WERI-Rb-1 (cell line): ENCODE measurements around the gene POTEG.
"Not testable (repeated sequence)": the region's sequence is repeated elsewhere in the genome, so short reads cannot be mapped to it uniquely, and the experiment has no call there.

Experiments
- DNase-seq: peaks from one replicate; pipeline ENCODE4 v3.0.0-alpha.2; 2020
- H3K27ac ChIP-seq: fragments of 250-450 bp; sonication (Bioruptor Pico); 2 replicates; pipeline ENCODE4 v1.5.1; 2020; ENCODE audit warnings: mild to moderate bottlenecking, moderate library complexity
- H3K27me3 ChIP-seq: fragments of 250-450 bp; sonication (Bioruptor Pico); 2 replicates; pipeline ENCODE4 v1.5.1; 2021; ENCODE audit warnings: mild to moderate bottlenecking, low read depth, moderate library complexity; ENCODE audit not compliant: insufficient read depth, severe bottlenecking
- H3K36me3 ChIP-seq: fragments of 250-450 bp; sonication (Bioruptor Pico); 2 replicates; pipeline ENCODE4 v1.5.1; 2020; ENCODE audit warnings: mild to moderate bottlenecking, moderate library complexity
- H3K4me3 ChIP-seq: 2 replicates; pipeline ENCODE4 v1.5.1; 2011; ENCODE audit warnings: low read depth, mild to moderate bottlenecking, control low read depth, low read length
- H3K9me3 ChIP-seq: fragments of 250-450 bp; sonication (Bioruptor Pico); 2 replicates; pipeline ENCODE4 v1.5.1; 2021; ENCODE audit warnings: mild to moderate bottlenecking, moderate library complexity; ENCODE audit not compliant: severe bottlenecking
- TF ChIP-seq, protein P1 (sequence below): IDR thresholded peaks from 2 replicates; pipeline ENCODE4 v1.5.1; 2011; ENCODE audit warnings: low read depth, mild to moderate bottlenecking, control low read depth, inconsistent platforms, low read length

The POTEG gene

DNA sequence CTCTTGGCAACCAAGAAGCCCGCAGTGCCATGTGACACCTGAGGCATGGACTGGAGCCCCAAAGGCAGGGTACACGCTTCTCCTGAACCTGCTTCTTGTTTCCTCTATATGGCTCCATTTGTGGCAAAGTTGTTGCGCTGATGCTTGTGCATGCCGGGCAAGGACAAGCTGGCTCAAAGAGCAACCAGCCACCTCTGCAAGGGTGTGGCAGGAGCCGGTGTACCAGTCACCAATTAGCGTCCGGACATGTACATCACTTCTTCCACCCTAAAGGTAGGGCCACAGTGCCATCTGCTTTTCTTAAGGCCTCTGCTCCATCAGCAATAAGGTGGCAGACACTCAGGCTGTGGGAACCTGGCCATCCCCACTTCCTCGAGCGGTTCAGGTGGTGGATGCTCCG is 43.9 kb downstream of the POTEG start:
- H3K9me3 ChIP-seq, H3K4me3 ChIP-seq, H3K27ac ChIP-seq, H3K36me3 ChIP-seq, H3K27me3 ChIP-seq, DNase-seq: not testable (repeated sequence)

DNA sequence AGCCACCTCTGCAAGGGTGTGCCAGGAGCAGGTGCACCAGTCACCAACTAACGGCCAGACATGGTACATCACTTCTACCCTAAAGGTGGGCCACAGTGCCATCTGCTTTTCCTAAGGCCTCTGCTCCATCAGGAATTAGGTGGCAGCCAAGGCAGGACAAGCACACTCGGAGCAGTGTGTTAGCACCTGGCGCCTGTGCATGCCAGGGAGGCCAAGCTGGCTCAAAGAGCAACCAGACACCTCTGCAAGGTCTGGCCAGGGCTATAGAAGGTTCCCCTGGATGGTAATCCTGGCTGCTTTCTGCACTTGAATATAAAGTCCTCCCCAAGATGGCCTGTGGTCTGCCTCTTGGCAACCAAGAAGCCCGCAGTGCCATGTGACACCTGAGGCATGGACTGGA is 45.4 kb downstream of the POTEG start:
- DNase-seq, H3K9me3 ChIP-seq, H3K27ac ChIP-seq, H3K4me3 ChIP-seq, H3K36me3 ChIP-seq, H3K27me3 ChIP-seq: not testable (repeated sequence)

DNA sequence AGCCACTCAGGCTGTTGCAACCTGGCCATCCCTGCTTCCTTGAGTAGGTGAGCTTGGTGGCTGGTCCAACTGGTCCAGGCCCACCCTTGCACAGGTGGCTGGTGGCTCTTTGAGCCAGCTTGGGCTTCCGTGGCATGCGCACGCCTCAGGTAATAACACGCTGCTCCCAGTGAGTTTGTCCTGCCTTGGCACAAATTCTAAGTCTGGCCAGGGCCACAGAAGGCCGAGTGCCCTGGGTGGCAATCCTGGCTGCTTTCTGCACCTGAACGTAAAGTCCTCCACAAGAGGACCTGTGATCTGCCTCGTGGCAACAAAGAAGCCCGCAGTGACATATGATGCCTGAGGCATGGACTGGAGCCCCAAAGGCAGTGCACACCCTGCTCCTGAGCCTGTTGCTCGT is 47.1 kb downstream of the POTEG start:
- not testable (repeated sequence) for H3K36me3 ChIP-seq, H3K27me3 ChIP-seq, H3K27ac ChIP-seq

DNA sequence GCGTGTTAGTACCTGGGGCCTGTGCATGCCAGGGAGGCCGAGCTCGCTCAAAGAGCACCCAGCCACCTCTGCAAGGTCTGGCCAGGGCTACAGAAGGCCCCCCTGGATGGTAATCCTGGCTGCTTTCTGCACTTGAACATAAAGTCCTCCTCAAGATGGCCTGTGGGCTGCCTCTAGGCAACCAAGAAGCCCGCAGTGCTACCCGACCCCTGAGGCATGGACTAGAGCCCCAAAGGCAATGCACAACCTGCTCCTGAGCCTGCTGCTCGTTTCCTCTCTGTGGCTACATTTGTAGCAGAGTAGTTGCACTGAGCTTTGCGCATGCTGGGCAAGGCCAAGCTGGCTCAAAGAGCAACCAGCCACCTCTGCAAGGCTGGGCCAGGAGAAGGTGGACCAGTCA is 47.8 kb downstream of the POTEG start:
- H3K36me3 ChIP-seq, DNase-seq, H3K27me3 ChIP-seq, H3K27ac ChIP-seq, H3K4me3 ChIP-seq, H3K9me3 ChIP-seq: not testable (repeated sequence)

More for the DNA sequence above, 47.1 kb downstream of the POTEG start:
- DNase-seq, H3K9me3 ChIP-seq, H3K4me3 ChIP-seq: not testable (repeated sequence)

DNA sequence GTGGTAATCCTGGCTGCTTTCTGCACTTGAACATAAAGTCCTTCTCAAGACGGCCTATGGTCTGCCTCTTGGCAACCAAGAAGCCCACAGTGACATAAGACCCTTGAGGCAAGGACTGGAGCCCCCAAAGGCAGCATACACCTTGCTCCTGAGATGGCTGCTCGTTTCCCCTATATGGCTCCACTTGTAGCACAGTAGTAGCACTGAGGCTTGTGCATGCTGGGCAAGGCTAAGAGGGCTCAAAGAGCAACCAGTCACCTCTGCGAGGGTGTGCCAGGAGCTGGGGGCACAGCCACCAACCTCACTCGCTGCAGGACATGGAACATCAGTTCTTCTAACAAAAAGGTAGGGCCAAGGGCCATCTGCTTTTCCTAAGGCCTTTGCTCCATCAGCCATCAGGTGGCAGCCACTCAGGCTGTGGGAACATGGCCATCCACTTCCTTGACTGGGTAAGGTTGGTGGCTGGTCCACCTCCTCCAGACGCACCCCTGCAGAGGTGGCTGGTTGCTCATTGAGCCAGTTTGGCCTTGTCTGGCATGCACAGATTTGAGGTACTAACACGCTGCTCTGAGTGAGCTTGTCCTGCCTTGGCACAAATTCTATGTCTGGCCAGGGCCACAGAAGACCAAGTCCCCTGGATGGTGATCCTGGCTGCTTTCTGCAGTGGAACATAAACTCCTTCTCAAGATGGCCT is 49.9 kb downstream of the POTEG start:
- DNase-seq, H3K27ac ChIP-seq, H3K9me3 ChIP-seq, H3K4me3 ChIP-seq, H3K27me3 ChIP-seq, H3K36me3 ChIP-seq: not testable (repeated sequence)

DNA sequence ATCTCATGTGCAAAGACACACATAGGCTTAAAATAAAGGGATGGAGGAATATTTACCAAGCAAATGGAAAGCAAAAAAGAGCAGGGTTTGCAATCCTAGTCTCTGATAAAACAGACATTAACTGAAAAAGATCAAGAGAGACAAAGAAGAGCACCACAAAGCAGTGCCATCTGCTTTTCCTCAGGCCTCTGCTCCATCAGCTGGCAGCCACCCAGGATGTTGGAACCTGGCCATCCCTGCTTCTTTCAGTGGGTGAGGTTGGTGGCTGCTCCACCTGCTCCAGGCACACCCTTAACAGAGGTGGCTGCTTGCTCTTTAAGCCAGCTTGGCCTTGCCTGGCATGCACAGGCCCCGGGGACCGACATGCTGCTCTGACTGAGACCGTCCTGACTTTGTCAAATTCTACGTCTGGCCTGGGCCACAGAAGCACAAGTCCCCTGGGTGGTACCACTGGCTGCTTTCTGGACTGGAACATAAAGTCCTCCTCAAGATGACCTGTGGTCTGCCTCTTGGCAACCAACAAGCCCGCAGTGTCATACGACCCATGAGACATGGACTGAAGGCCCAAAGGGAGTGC is 51.0 kb downstream of the POTEG start:
- H3K4me3 ChIP-seq, H3K27me3 ChIP-seq, H3K9me3 ChIP-seq, H3K27ac ChIP-seq, DNase-seq, H3K36me3 ChIP-seq: not testable (repeated sequence)

DNA sequence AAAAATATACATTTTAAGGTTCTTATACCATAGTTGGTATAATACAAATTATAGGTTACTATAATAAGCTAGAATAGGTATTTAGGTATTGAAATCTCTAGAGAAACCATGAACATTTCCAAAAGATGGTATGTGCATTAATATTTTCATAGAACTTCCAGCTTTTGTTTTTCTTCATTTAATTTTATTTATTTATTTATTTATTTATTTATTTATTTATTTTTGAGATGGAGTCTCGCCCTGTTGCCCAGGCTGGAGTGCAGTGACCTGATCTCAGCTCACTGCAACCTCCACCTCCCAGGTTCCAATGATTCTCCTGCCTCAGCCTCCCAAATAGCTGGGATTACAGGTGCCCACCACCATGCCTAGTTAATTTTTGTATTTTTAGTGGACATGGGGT is 54.0 kb downstream of the POTEG start:
- H3K27me3 ChIP-seq, H3K27ac ChIP-seq, DNase-seq, H3K9me3 ChIP-seq, H3K4me3 ChIP-seq, H3K36me3 ChIP-seq: not testable (repeated sequence)

DNA sequence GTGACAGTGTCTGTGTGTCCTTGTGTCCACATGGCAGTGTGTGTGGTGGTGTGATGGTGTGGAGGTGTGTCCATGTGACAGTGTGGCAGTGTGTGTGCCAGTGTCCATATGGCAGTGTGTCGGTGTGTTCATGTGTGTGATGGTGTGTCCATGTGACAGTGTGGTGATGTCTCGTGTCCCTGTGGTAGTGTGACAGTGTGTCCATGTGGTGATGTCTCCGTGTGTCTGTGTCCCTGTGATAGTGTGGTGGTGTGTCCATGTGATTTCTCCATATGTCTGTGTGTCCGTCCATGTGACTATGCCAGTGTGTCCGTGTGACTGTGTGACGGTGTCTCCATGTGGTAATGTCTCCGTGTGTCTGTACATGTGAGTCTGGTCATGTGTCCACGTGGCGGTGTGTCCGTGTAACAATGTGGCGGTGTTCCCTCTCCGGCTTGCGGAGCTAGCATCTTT is 59.7 kb downstream of the POTEG start:
- not testable (repeated sequence) for H3K4me3 ChIP-seq, H3K36me3 ChIP-seq, H3K9me3 ChIP-seq, DNase-seq, H3K27ac ChIP-seq
- peaks cover 19% of the 10 kb centered on the region for H3K27me3 ChIP-seq

DNA sequence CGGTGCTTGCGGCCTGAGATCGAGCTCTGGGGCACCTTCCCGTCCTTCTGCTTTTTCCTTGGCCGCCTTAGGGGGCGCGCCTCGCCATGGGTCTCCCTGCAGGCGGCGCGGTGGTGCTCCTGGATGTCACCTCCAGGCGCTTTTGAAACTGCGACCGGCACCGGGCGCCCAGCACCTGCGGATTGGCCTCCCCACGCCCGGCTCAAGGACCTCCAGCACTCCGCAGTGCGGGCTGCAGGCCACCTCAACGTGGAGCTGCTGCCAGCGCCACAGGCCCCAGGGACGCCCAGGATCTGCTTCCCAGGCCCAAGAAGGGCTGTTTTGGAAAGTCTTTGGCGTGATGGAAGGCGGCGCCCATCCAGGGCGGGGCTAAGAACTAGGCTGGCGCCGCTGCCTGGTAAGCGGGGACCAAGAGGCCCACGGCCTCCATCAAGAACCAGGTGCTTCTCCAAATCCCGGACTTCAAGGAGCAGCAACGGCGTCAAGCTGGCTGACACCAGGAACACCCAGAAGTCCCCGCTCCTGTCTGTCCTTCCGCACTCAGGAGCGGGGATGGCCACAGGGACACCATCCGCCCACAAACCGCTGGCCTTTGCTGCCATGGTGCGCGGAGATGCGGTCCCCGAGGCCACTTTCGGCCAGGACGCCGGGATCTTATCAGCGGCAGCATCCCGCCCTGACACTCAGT is 61.2 kb downstream of the POTEG start:
- TF ChIP-seq, protein P1, sequence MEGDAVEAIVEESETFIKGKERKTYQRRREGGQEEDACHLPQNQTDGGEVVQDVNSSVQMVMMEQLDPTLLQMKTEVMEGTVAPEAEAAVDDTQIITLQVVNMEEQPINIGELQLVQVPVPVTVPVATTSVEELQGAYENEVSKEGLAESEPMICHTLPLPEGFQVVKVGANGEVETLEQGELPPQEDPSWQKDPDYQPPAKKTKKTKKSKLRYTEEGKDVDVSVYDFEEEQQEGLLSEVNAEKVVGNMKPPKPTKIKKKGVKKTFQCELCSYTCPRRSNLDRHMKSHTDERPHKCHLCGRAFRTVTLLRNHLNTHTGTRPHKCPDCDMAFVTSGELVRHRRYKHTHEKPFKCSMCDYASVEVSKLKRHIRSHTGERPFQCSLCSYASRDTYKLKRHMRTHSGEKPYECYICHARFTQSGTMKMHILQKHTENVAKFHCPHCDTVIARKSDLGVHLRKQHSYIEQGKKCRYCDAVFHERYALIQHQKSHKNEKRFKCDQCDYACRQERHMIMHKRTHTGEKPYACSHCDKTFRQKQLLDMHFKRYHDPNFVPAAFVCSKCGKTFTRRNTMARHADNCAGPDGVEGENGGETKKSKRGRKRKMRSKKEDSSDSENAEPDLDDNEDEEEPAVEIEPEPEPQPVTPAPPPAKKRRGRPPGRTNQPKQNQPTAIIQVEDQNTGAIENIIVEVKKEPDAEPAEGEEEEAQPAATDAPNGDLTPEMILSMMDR: peak; percentile 41
- peak; percentile 23 for DNase-seq
- not testable (repeated sequence) for H3K36me3 ChIP-seq, H3K9me3 ChIP-seq, H3K4me3 ChIP-seq, H3K27ac ChIP-seq
- H3K27me3 ChIP-seq: peaks cover 19% of the 10 kb centered on the region

DNA sequence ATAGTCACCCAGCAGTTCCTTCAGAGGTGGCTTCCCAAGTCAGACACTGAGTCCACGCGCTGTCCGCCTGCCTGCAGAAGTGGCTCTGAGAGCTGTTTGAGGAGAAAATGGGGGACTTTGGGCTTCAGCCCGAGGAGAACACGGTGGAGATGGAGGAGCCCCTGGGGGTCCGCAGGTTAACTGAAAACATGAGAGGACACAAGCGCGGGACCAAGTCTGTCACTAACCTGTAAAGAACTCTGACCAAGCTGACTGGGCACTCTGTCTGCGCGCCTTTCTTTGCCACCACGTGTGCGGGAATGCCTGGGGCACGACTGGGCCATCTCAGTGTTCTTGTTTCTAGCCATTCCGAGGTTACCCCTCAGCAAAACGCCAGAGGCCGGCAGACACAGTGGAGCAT is 62.4 kb downstream of the POTEG start:
- peaks cover 16% of the 10 kb centered on the region for H3K27me3 ChIP-seq
- H3K9me3 ChIP-seq, H3K27ac ChIP-seq, H3K4me3 ChIP-seq, DNase-seq, H3K36me3 ChIP-seq: not testable (repeated sequence)

DNA sequence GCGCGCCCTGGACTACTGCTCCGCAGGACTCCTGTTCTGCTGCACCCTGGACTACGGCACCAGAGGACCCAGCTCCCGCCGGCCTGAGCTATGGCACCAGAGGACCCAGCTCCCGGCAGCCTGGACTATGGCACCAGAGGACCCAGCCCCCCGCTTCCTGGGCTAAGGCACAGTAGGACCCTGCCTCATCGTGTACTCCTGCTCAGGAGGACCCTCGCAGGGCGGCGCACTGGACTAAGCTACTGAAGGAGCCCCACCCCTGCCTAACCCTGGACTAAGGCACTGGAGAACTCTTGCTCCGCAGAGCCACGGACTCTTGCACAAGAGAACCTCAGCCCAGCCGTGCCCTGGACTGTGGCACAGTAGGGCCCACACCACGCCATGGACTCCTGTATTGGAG is 71.3 kb downstream of the POTEG start:
- H3K36me3 ChIP-seq, DNase-seq: not testable (repeated sequence)

DNA sequence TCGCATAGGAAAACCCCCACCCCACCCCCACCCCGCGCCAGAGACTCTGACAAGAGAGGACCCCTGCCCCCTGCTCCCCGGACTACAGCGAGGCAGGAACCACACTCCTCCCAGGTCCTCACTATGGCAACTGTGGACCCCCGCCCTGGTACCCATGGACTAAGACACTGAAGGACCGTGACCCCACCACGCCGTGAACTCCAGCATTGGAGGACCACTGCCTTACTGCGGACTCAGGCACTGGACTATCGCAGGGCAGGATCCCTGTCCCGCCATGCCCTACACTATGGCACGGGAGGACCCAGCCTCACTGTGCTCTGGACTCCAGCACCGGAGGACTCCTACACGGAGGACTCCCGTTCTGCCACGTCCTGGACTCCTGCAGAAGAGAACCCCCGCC is 71.8 kb downstream of the POTEG start:
- H3K4me3 ChIP-seq, H3K27ac ChIP-seq, H3K27me3 ChIP-seq, H3K9me3 ChIP-seq, H3K36me3 ChIP-seq, DNase-seq: not testable (repeated sequence)

More for the DNA sequence above, 71.3 kb downstream of the POTEG start:
- not testable (repeated sequence) for H3K9me3 ChIP-seq, H3K4me3 ChIP-seq, H3K27ac ChIP-seq, H3K27me3 ChIP-seq

DNA sequence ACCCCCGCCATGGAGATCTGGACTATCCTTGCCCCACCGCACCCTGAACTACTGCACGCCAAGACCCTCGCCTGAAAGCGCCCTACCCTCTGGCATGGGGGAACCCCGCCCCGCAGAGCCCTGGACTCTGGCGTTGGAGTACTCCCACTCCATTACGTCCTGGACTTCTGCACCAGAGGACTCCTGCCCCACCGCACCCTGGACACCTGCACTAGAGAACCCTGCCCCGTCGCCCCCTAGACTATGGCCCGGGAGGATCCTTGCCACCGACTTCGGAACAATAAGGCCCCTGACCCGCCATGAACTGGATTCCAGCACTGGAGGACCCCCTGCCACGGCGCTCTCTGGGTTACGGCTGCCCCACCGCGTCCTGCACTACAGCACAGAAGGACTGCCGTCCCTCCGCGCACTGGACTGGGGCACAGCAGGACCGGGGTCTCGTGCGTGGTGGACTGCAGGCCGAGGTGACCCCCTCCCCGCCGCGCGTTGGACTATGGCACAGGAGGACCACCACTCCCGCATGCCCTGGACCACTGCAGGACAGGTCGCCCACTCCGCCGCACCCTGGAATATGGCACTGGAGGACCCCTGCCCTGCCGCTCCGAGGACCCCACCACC is 72.4 kb downstream of the POTEG start:
- not testable (repeated sequence) for H3K9me3 ChIP-seq, H3K27ac ChIP-seq, H3K36me3 ChIP-seq, H3K27me3 ChIP-seq, DNase-seq, H3K4me3 ChIP-seq
